GM12878 (cell line): Measurements from ENCODE around the gene NSL1. TPM values are rescaled to one million over a fixed set of nuclear protein-coding genes. Genes with fewer than 3 reads are reported as not detected.

Experiments
- ATAC-seq: fragments of 200-7000 bp; cut with Tn5 transposase; 3 replicates; pipeline ENCODE4 v1.9.1; 2020; ENCODE audit warnings: mild to moderate bottlenecking, moderate library complexity
- BruUV-seq: library from RNA; stranded (reverse); fragments of 400-500 nt; replicated peaks from 2 replicates; lab custom pipeline; 2021; lab: Mats Ljungman, UMichigan
- CTCF ChIA-PET: fragments of 300-600 bp; sonication (Branson Sonifier 250); formaldehyde crosslinking; extraction: SDS; loops from one replicate; lab custom pipeline; 2021; ENCODE audit warnings: inconsistent platforms; lab: Yijun Ruan, JAX
- POLR2A ChIA-PET: fragments of 350-600 bp; formaldehyde crosslinking; extraction: SDS; loops from one replicate; lab custom pipeline; 2021; ENCODE audit warnings: inconsistent platforms; lab: Charles Lee
- RAD21 ChIA-PET: fragments of 300-600 bp; sonication (Branson Sonifier 250); formaldehyde crosslinking; loops from one replicate; lab custom pipeline; 2023; ENCODE audit warnings: antibody characterized with exemption; ENCODE audit not compliant: unreplicated experiment; lab: Charles Lee
- SMC1A ChIA-PET: fragments of 300-600 bp; sonication (Branson Sonifier 250); formaldehyde crosslinking; loops from one replicate; lab custom pipeline; 2023; ENCODE audit not compliant: unreplicated experiment, uncharacterized antibody; lab: Charles Lee
- DNase-seq: peaks from one replicate; pipeline ENCODE4 v3.0.0-alpha.2; 2011; ENCODE audit warnings: low read depth, low spot score
- FAIRE-seq: peaks from 3 replicates; lab custom pipeline; 2011; peaks lifted over from hg19 to GRCh38; lab: Jason Lieb, UNC
- H2AFZ ChIP-seq: 2 replicates; pipeline ENCODE4 v1.6.0; 2011; ENCODE audit warnings: low read depth, low read length, control low read depth; ENCODE audit not compliant: control insufficient read depth
- H3K27ac ChIP-seq: 2 replicates; pipeline ENCODE4 v1.5.1; 2011; ENCODE audit warnings: control low read depth; ENCODE audit not compliant: control insufficient read depth, insufficient read depth
- H3K27me3 ChIP-seq, 2 experiments: replicated peaks in 1 of 2; 2 replicates each; pipeline versions ENCODE4 v1.6.0 to v1.6.1; 2011; ENCODE audit warnings: low read length in 1 of 2; ENCODE audit not compliant: control insufficient read depth in 2 of 2, insufficient read depth in 2 of 2
- H3K36me3 ChIP-seq, 2 experiments: 2 replicates each; pipeline ENCODE4 v1.5.1; 2011; ENCODE audit warnings: low read length in 1 of 2; ENCODE audit not compliant: control insufficient read depth in 2 of 2, insufficient read depth in 2 of 2
- H3K4me1 ChIP-seq: 2 replicates; pipeline ENCODE4 v1.6.1; 2011; ENCODE audit warnings: mild to moderate bottlenecking, low read length, moderate library complexity, mixed read lengths; ENCODE audit not compliant: control insufficient read depth, insufficient read depth
- H3K4me2 ChIP-seq: 2 replicates; pipeline ENCODE4 v1.6.0; 2011; ENCODE audit warnings: control low read depth; ENCODE audit not compliant: control insufficient read depth, insufficient read depth
- H3K4me3 ChIP-seq: fragments of 200-600 bp; sonication (generic); 2 replicates; pipeline ENCODE4 v1.5.1; 2016
- H3K79me2 ChIP-seq: 2 replicates; pipeline ENCODE4 v1.6.0; 2011; ENCODE audit warnings: low read length; ENCODE audit not compliant: control insufficient read depth, insufficient read depth
- H3K9ac ChIP-seq: 2 replicates; pipeline ENCODE4 v1.8.0; 2011; ENCODE audit warnings: low read length, control low read depth, mixed read lengths; ENCODE audit not compliant: control insufficient read depth, insufficient read depth
- H3K9me3 ChIP-seq: replicated peaks from 3 replicates; pipeline ENCODE4 v1.5.1; 2011; ENCODE audit warnings: mild to moderate bottlenecking, low read length; ENCODE audit not compliant: control insufficient read depth, insufficient read depth
- H4K20me1 ChIP-seq: 2 replicates; pipeline ENCODE4 v1.6.0; 2011; ENCODE audit not compliant: control insufficient read depth, insufficient read depth
- ETV6 ChIP-seq, 2 experiments: fragments of 450-650 bp in 1 of 2; IDR thresholded peaks in 1 of 2; conservative IDR thresholded peaks in 1 of 2; 2 replicates each; pipeline ENCODE4 v1.6.1; 2014; ENCODE audit warnings: antibody characterized with exemption in 1 of 2, borderline replicate concordance in 1 of 2, low read depth in 1 of 2, mild to moderate bottlenecking in 1 of 2, moderate library complexity in 1 of 2
- EZH2 ChIP-seq: IDR thresholded peaks from 2 replicates; pipeline ENCODE4 v1.6.1; 2012; ENCODE audit warnings: low read depth, mild to moderate bottlenecking, control low read depth, inconsistent platforms, low read length, borderline replicate concordance; ENCODE audit not compliant: control insufficient read depth
- KLF5 ChIP-seq: fragments of 450-650 bp; IDR thresholded peaks from 2 replicates; pipeline ENCODE4 v1.6.1; 2014; ENCODE audit warnings: mild to moderate bottlenecking; ENCODE audit not compliant: partially characterized antibody
- NBN ChIP-seq: fragments of 450-650 bp; IDR thresholded peaks from 2 replicates; pipeline ENCODE4 v1.6.1; 2016
- RAD51 ChIP-seq: fragments of 450-650 bp; IDR thresholded peaks from 2 replicates; pipeline ENCODE4 v1.6.1; 2016; ENCODE audit warnings: moderate library complexity, mild to moderate bottlenecking, inconsistent platforms
- ZNF24 ChIP-seq: fragments of 450-650 bp; IDR thresholded peaks from 2 replicates; pipeline ENCODE4 v1.6.1; 2017; ENCODE audit warnings: antibody characterized with exemption, mild to moderate bottlenecking
- in situ Hi-C: fragments of 300-500 bp; cut with MboI; formaldehyde crosslinking; loops from 9 replicates; pipeline ENCODE4 v1.14.3; 2018; ENCODE audit warnings: mixed read lengths
- intact Hi-C: fragments of 100-400 bp; cut with micrococcal nuclease; formaldehyde crosslinking; loops from one replicate; pipeline ENCODE4 v1.14.2; 2022; ENCODE audit not compliant: unreplicated experiment
- polyA plus RNA-seq, 11 experiments: library from polyadenylated mRNA; depleted of rRNA in 4 of 11; unstranded in 6 of 11; stranded (reverse) in 5 of 11; fragments of >200 nt; fragmentation: Nextera tagmentation in 4 of 11; fragmentation: Illumina TruSeq in 1 of 11; extraction: Ambion mirVana in 4 of 11; extraction: Trizol in 1 of 11; gene quantifications; 1 replicate in 1 of 11; 2 replicates in 10 of 11; pipeline versions ENCODE4 v1.2.1 to v1.2.3, GENCODE V29; 2011 to 2016; ENCODE audit warnings: inconsistent platforms in 2 of 11, missing spikeins in 2 of 11, low read depth in 1 of 11
- total RNA-seq, 4 experiments: library from RNA; depleted of rRNA in 3 of 4; stranded (reverse); fragments of >200 nt in 3 of 4; fragmentation: Illumina TruSeq in 1 of 4; extraction: Trizol in 1 of 4; gene quantifications; 2 replicates each; pipeline versions ENCODE4 v1.2.1 to v1.2.3, GENCODE V29; 2013 to 2021
- TF ChIP-seq, protein P1 (sequence below): IDR thresholded peaks from 2 replicates; pipeline ENCODE4 v1.6.1; 2012; ENCODE audit warnings: low read length, inconsistent platforms

NSL1 gene
- total and polyA plus RNA-seq, 10 of the 15 experiments (the other 5 are each of a cell fraction or from before 2014, with no cell fraction given) = 36.7 to 74.2 (median 46.4) TPM

DNA sequence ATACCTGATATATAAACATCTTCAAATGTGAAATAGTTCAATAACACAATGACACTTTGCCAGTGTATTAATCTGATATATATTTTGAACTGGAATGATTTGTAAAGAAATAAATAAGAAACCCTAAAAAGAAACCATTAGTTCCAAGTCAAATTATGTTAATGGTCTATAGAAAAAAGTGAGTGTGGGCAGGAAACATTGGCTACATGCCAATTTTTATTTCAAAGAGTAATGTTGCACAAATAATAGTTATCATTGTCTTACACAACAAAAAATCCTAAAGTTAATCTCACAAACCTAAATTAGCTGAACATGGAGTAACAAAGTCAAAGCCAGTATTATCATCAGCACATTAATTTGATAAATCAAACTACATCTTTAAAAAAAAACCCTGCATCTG is 54.0 kb downstream of the NSL1 start:
- no peak for DNase-seq
- no peak overlapping the region for H2AFZ ChIP-seq
- H3K79me2 ChIP-seq = no peaks in the 10 kb centered on the region
- ChIA-PET RAD21 (interaction anchor here (1.5 kb wide), 1 partner anchor 40 kb away, joined by 3 read pairs; no protein-coding TSS in a partner anchor), SMC1A (interaction anchor here (0.8 to 1.9 kb wide), 7 partner anchors 9 to 44 kb away, joined by 3 to 8 read pairs (median 3); no protein-coding TSS in a partner anchor), CTCF (interaction anchor here (1.2 to 2.7 kb wide), 8 partner anchors 10 to 281 kb away, joined by 4 to 13 read pairs (median 5); no protein-coding TSS in a partner anchor)
- no peak overlapping the region for H3K27ac ChIP-seq
- no peaks in the 10 kb centered on the region for H3K27me3 ChIP-seq
- no peak for FAIRE-seq
- no peak overlapping the region for H3K9ac ChIP-seq
- no peak overlapping the region for H3K4me2 ChIP-seq
- peaks cover 3% of the 10 kb centered on the region; the same call in 1 of the 2 replicates for H3K4me1 ChIP-seq
- intact Hi-C loops (no loop called here), in situ Hi-C loops (no loop called here)
- TF ChIP-seq KLF5 (no peak), EZH2 (no peak), RAD51 (no peak), NBN (no peak), ETV6 (conservative IDR thresholded peaks at IDR 0.05 in 1 of 2, IDR thresholded peaks at IDR 0.05 in 1 of 2; ENCODE audit: borderline replicate concordance in 1 of 2, low read depth in 1 of 2) (no peak), ZNF24 (no peak)
- TF ChIP-seq, protein P1, sequence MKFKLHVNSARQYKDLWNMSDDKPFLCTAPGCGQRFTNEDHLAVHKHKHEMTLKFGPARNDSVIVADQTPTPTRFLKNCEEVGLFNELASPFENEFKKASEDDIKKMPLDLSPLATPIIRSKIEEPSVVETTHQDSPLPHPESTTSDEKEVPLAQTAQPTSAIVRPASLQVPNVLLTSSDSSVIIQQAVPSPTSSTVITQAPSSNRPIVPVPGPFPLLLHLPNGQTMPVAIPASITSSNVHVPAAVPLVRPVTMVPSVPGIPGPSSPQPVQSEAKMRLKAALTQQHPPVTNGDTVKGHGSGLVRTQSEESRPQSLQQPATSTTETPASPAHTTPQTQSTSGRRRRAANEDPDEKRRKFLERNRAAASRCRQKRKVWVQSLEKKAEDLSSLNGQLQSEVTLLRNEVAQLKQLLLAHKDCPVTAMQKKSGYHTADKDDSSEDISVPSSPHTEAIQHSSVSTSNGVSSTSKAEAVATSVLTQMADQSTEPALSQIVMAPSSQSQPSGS = no peak
- TF ChIP-seq, all 136 proteins: peak for 0
- no TSS peak for BruUV-seq
- Histone ChIP-seq H3K4me3 (no peak overlapping the region), H4K20me1 (no peaks in the 10 kb centered on the region), H3K9me3 (peaks cover 6% of the 10 kb centered on the region; the same call in 2 of the 3 replicates), H3K36me3 (peaks cover 2 to 7% of the 10 kb centered on the region in 2 experiments)
- POLR2A ChIA-PET = interaction anchor here (1.5 kb wide), 1 partner anchor 8 kb away, joined by 5 read pairs; no protein-coding TSS in a partner anchor
- ATAC-seq = no peak
